ENCODE results near the gene WNT9A. TPM values are rescaled to one million over a fixed set of nuclear protein-coding genes. Genes with fewer than 3 reads are reported as not detected.

WNT9A gene
- total RNA-seq, 1 donor from 2014 or later: 10.2 TPM

DNA sequence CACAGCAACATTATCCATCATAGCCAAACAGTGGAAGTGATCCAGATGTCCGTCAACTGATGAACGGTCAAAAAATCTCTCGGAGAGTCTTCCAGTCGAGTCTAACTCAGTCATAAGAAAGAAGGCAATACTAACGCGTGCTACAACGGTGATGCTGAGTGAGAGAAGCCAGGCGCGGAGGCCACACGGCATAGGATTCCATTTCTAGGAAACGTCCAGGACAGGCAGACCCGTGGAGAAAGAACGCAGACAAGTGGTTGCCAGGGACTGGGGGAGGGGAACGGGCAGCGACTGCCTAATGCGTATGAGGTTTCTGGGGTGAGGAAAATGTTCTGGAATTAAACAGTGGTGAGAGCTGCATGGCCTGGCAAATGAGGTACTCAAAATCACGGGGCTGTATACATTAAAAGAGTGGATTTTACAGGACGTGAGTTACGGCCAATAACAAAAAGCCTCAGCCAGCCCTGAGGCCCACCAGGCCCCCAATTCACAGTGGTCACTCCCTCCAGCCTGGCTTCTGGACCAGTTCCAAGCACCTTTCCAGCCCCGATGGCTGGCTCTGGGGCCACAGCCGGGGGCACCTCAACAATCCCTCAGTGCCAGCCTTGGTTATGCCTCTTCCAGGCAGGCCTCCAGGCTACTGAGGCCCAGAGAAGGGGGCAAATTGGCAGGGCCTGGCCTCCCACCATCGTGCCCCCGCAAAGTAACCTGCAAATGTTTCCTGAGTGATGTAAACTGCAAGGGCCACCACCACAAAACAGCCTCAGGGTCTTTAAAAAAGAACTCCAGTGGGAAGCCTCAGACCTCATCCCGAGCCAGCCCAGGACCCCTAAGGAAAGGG lies 3.4 kb downstream of the WNT9A start:
- Histone ChIP-seq H3K27me3 (peaks cover 11% of the 10 kb centered on the region), H3K27ac (no peak overlapping the region), H3K36me3 (no peaks in the 10 kb centered on the region), H3K4me3 (no peak overlapping the region), H3K9me3 (no peaks in the 10 kb centered on the region), H3K4me1 (peaks cover 22% of the 10 kb centered on the region)
- ATAC-seq: no peak
- DNase-seq: peak; percentile 40
- no peak for TF ChIP-seq CTCF (IDR thresholded peaks at IDR 0.05)
- intact Hi-C loops (cut with DNase I): loop anchor here (10.0 kb wide), 1 partner anchor 460 kb away; no protein-coding TSS in a partner anchor

DNA sequence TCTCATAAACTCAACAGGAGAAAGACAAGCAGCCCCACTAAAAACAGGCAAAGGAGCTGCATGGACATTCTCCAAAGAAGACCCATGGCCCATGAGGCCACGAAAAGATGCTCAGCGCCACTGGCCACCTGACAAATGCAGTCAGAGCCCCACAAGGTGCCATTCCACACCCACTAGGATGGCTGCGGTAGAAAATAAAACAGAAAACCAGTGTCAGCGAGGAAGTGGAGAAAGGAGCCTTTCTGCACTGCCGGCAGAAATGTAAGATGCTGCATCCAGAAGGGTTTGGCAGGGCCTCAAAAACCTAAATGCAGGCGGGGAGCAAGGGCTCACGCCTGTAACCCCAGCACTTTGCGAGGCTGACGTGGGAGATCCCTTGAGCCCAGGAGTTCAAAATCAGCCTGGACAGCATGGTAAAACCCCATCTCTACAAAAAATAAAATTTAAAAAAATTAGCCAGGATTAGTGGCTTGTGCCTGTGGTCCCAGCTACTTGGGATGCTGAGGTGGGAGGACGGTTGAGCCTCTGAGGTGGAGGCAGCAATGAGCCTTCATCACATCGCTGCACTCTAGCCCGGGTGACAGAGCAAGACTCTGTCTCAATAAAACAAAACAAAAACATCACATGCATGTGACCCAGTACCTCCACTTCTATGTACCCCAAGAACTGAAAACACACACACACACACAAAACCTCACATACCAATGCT lies 4.2 kb downstream of the WNT9A start:
- DNase-seq (peak; percentile 13), ATAC-seq (no peak)
- Histone ChIP-seq H3K9me3 (no peaks in the 10 kb centered on the region), H3K27me3 (peaks cover 4% of the 10 kb centered on the region), H3K27ac (no peak overlapping the region), H3K4me1 (peaks cover 21% of the 10 kb centered on the region), H3K4me3 (no peak overlapping the region), H3K36me3 (no peaks in the 10 kb centered on the region)
- no peak for TF ChIP-seq CTCF (IDR thresholded peaks at IDR 0.05)
- intact Hi-C loops (cut with DNase I): loop anchor here (10.0 kb wide), 1 partner anchor 459 kb away; no protein-coding TSS in a partner anchor

DNA sequence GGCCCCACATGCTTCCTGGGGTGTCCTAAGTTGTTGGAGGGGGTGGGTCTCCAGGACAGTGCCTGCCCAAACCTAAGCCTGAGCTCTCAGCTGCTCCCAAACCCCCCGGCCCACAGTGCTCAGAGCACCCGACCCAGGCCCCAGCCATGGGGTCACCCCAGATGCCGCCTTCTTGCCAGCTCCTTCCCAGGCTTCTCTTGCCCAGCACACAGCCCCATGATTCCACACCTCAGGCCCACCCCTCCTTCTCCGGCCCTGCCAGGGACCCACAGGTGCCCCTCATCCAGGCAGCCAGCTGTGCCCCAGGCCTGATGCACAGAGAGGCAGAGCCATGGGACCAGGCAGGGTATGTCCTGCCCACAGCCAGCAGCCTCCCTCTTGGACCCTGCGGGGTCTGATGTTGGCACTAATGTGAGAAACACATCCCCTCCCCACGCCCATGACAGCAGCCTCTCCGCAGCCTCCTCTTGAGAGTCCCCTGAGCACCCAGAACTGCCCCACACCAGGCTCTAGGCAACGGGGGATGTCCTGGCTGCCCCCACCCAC lies 4.9 kb downstream of the WNT9A start:
- H3K9me3 ChIP-seq: no peaks in the 10 kb centered on the region
- no peaks in the 10 kb centered on the region for H3K27me3 ChIP-seq
- no peak for TF ChIP-seq CTCF (IDR thresholded peaks at IDR 0.05)
- no peak overlapping the region for H3K27ac ChIP-seq
- peaks cover 16% of the 10 kb centered on the region for H3K4me1 ChIP-seq
- H3K36me3 ChIP-seq: no peaks in the 10 kb centered on the region
- H3K4me3 ChIP-seq: no peak overlapping the region
- no peak for ATAC-seq
- intact Hi-C loops (cut with DNase I): loop anchor here (10.0 kb wide), 1 partner anchor 458 kb away; no protein-coding TSS in a partner anchor
- peak; percentile 57 for DNase-seq

- no peak overlapping the region for H3K4me3 ChIP-seq
- H3K9me3 ChIP-seq: no peaks in the 10 kb centered on the region
- DNase-seq (peak; percentile 48), ATAC-seq (no peak)
- intact Hi-C loops (cut with DNase I): loop anchor here (10.0 kb wide), 1 partner anchor 457 kb away; no protein-coding TSS in a partner anchor
- no peak for TF ChIP-seq CTCF (IDR thresholded peaks at IDR 0.05)
- no peaks in the 10 kb centered on the region for H3K36me3 ChIP-seq
- H3K27ac ChIP-seq: no peak overlapping the region
- H3K4me1 ChIP-seq: peaks cover 15% of the 10 kb centered on the region
- H3K27me3 ChIP-seq: no peaks in the 10 kb centered on the region
These were observed 5.6 kb downstream of the WNT9A start for GRCh38 chr1:227942021-227942715.

DNA sequence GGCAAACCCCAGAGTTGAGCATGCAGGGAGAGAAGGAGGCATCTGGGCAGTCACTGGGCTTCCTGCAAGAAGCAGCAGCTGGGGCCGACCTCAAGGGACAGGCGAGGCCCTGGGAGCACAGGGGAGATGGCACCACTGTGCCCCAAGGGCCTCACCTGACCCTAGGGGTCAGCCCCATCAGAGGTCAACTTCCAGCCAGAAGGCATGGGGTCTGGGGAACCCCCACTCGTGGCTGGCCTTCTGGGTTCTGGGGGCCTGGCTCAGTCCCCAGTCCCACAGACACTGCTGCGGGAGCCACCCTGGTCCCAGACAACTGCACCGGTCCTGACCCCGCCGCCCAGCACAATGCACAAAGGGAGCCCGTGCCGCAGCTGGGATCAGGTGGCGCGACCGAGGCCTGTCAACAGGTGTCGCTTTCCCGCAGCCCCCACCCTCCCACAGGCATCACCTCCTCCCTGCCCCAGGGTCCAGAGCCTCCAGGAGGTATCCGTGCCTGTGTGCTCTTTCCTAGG lies 6.2 kb downstream of the WNT9A start:
- ATAC-seq: no peak

More for the DNA sequence above, 6.2 kb downstream of the WNT9A start:
- intact Hi-C loops (cut with DNase I): loop anchor here (10.0 kb wide), 1 partner anchor 457 kb away; no protein-coding TSS in a partner anchor
- peak; percentile 59 for DNase-seq
- Histone ChIP-seq H3K27ac (no peak overlapping the region), H3K27me3 (no peaks in the 10 kb centered on the region), H3K4me1 (peaks cover 12% of the 10 kb centered on the region), H3K4me3 (no peak overlapping the region), H3K36me3 (no peaks in the 10 kb centered on the region), H3K9me3 (no peaks in the 10 kb centered on the region)
- no peak for TF ChIP-seq CTCF (IDR thresholded peaks at IDR 0.05)
